HG02938 (cell line): ENCODE measurements around the gene SH3RF1.
"Not testable (repeated sequence)": the region's sequence is repeated elsewhere in the genome, so short reads cannot be mapped to it uniquely, and the experiment has no call there.

ENCODE experiments used
- ATAC-seq: cut with Tn5 transposase; IDR thresholded peaks from one replicate; pipeline ENCODE4 v1.9.1; 2021; ENCODE audit warnings: mild to moderate bottlenecking, moderate library complexity; ENCODE audit not compliant: unreplicated experiment

Gene SH3RF1

GRCh38 chr4:169202878-169203277 lies 67.9 kb downstream of the SH3RF1 start:
- ATAC-seq: no peak

GRCh38 chr4:169202145-169202699 lies 68.5 kb downstream of the SH3RF1 start:
- ATAC-seq: peak; percentile 72

GRCh38 chr4:169201222-169202144 lies 69.3 kb downstream of the SH3RF1 start:
- peak; percentile 30 for ATAC-seq

- ATAC-seq: no peak
Measured at GRCh38 chr4:169200361-169201030, 70.3 kb downstream of the SH3RF1 start.

GRCh38 chr4:169199184-169199583 lies 71.6 kb downstream of the SH3RF1 start:
- no peak for ATAC-seq

GRCh38 chr4:169198167-169198566 lies 72.6 kb downstream of the SH3RF1 start:
- no peak for ATAC-seq

GRCh38 chr4:169197206-169197605 lies 73.5 kb downstream of the SH3RF1 start:
- ATAC-seq: not testable (repeated sequence)

- ATAC-seq: no peak
Measured at GRCh38 chr4:169195032-169195431, 75.7 kb downstream of the SH3RF1 start.

- ATAC-seq: not testable (repeated sequence)
Measured at GRCh38 chr4:169189968-169190367, 80.8 kb downstream of the SH3RF1 start.

- ATAC-seq: peak; percentile 74
Measured at GRCh38 chr4:169189372-169189771, 81.4 kb downstream of the SH3RF1 start.

- no peak for ATAC-seq
Measured at GRCh38 chr4:169188204-169188603, 82.6 kb downstream of the SH3RF1 start.

- ATAC-seq: no peak
Measured at GRCh38 chr4:169185133-169185956, 85.4 kb downstream of the SH3RF1 start.

GRCh38 chr4:169184686-169185085 lies 86.1 kb downstream of the SH3RF1 start:
- no peak for ATAC-seq

- ATAC-seq: no peak
Measured at GRCh38 chr4:169184236-169184635, 86.5 kb downstream of the SH3RF1 start.

- no peak for ATAC-seq
Measured at GRCh38 chr4:169183581-169183980, 87.2 kb downstream of the SH3RF1 start.

- no peak for ATAC-seq
Measured at GRCh38 chr4:169179609-169180521, 90.9 kb downstream of the SH3RF1 start.

- not testable (repeated sequence) for ATAC-seq
Measured at GRCh38 chr4:169178092-169178491, 92.7 kb downstream of the SH3RF1 start.

- ATAC-seq: no peak
Measured at GRCh38 chr4:169175476-169175875, 95.3 kb downstream of the SH3RF1 start.

- ATAC-seq: no peak
Measured at GRCh38 chr4:169175035-169175434, 95.7 kb downstream of the SH3RF1 start.

- ATAC-seq: no peak
Measured at GRCh38 chr4:169174247-169174646, 96.5 kb downstream of the SH3RF1 start.
